OCI-LY7 (cell line): ENCODE measurements around the gene OSBPL1A.

Experiments
- CTCF ChIP-seq: fragments of 200-600 bp; sonication (generic); conservative IDR thresholded peaks from 2 replicates; pipeline ENCODE4 v1.5.1; 2014; ENCODE audit warnings: mild to moderate bottlenecking, antibody characterized with exemption, low read length, moderate library complexity, mixed read lengths
- EZH2phosphoT487 ChIP-seq: fragments of 200-600 bp; sonication (generic); IDR thresholded peaks from 2 replicates; pipeline ENCODE4 v1.6.1; 2018; ENCODE audit warnings: low read depth, borderline replicate concordance, mild to moderate bottlenecking, mixed run types, antibody characterized with exemption, low read length, moderate library complexity, mixed read lengths

GRCh38 chr18:24426398-24427294 lies 29.0 kb upstream of the OSBPL1A start, which contains the start of gene IMPACT:
- TF ChIP-seq CTCF (no peak), EZH2phosphoT487 (no peak)
